Measurements from ENCODE around the gene SERPINB6.

GRCh38 chr6:2958331-2958711 lies 13.0 kb downstream of the SERPINB6 start:
- TF ChIP-seq TAF1 (IDR thresholded peaks at IDR 0.05; ENCODE audit: borderline replicate concordance, low read depth, low read length) (no peak), POLR2A (IDR thresholded peaks at IDR 0.05; ENCODE audit: low read depth, low read length) (no peak), POLR2AphosphoS5 (IDR thresholded peaks at IDR 0.05; ENCODE audit: low read depth, low read length) (no peak)
